Transverse colon (tissue), 4 donors: ENCODE measurements around the gene CCSER2.

Experiments used
- CTCF ChIP-seq, 5 experiments: fragments of 200-600 bp in 3 of 5; fragments of 450-650 bp in 2 of 5; sonication (generic) in 3 of 5; IDR thresholded peaks; 1 replicate in 2 of 5; 2 replicates in 3 of 5; pipeline ENCODE4 v1.5.1; 2016 to 2017; ENCODE audit warnings: antibody characterized with exemption in 5 of 5, inconsistent platforms in 3 of 5, mild to moderate bottlenecking in 2 of 5, moderate library complexity in 1 of 5
- EP300 ChIP-seq: sonication (generic); formaldehyde crosslinking; IDR thresholded peaks from one replicate; pipeline ENCODE4 v1.6.1; 2017; ENCODE audit warnings: antibody characterized with exemption, low read depth
- POLR2A ChIP-seq: fragments of 450-650 bp; IDR thresholded peaks from one replicate; pipeline ENCODE4 v1.6.1; 2016; ENCODE audit warnings: antibody characterized with exemption, mild to moderate bottlenecking, moderate library complexity
- POLR2AphosphoS5 ChIP-seq, 3 donors: sonication (generic); formaldehyde crosslinking; IDR thresholded peaks; one replicate each; pipeline ENCODE4 v1.6.1; 2016; ENCODE audit warnings: antibody characterized with exemption in 3 of 3

- TF ChIP-seq EP300: no peak
- TF ChIP-seq CTCF (IDR thresholded peaks at IDR 0.05): no peak
- no peak for TF ChIP-seq POLR2A
- TF ChIP-seq POLR2AphosphoS5 (IDR thresholded peaks at IDR 0.05): no peak
Measured at GRCh38 chr10:84511106-84511505, 182.7 kb downstream of the CCSER2 start.
